Liver (tissue), 9 donors: ENCODE results near the gene PDXDC1. TPM values are rescaled to one million over a fixed set of nuclear protein-coding genes. Genes with fewer than 3 reads are reported as not detected.
"Not testable (repeated sequence)": the region's sequence is repeated elsewhere in the genome, so short reads cannot be mapped to it uniquely, and the experiment has no call there.

Source experiments
- DNase-seq: peaks from one replicate; pipeline ENCODE4 v3.0.0-alpha.2; 2017; ENCODE audit warnings: low spot score
- H3K27ac ChIP-seq, 2 donors: one replicate each; pipeline ENCODE4 v1.7.0; 2013; ENCODE audit warnings: inconsistent platforms in 2 of 2, low read length in 2 of 2, control low read depth in 1 of 2, low read depth in 1 of 2, mild to moderate bottlenecking in 1 of 2
- H3K27me3 ChIP-seq, 4 donors: one replicate each; pipeline versions ENCODE4 v1.6.1 to v1.7.0; 2013; ENCODE audit warnings: low read length in 3 of 4, inconsistent platforms in 1 of 4, mild to moderate bottlenecking in 1 of 4, moderate library complexity in 1 of 4; ENCODE audit not compliant: control insufficient read depth in 4 of 4, insufficient read depth in 4 of 4
- H3K36me3 ChIP-seq, 4 donors: one replicate each; pipeline versions ENCODE4 v1.6.1 to v1.7.0; 2013; ENCODE audit warnings: low read length in 3 of 4, mild to moderate bottlenecking in 3 of 4, low read depth in 1 of 4, moderate library complexity in 1 of 4; ENCODE audit not compliant: control insufficient read depth in 4 of 4, insufficient read depth in 3 of 4
- H3K4me1 ChIP-seq, 4 donors: one replicate each; pipeline versions ENCODE4 v1.6.1 to v1.7.0; 2013; ENCODE audit warnings: low read length in 3 of 4, mild to moderate bottlenecking in 3 of 4, moderate library complexity in 1 of 4; ENCODE audit not compliant: control insufficient read depth in 4 of 4, insufficient read depth in 4 of 4
- H3K4me3 ChIP-seq, 3 donors: one replicate each; pipeline versions ENCODE4 v1.6.1 to v1.7.0; 2013; ENCODE audit warnings: low read length in 3 of 3, control low read depth in 1 of 3, low read depth in 1 of 3, mild to moderate bottlenecking in 1 of 3
- H3K9ac ChIP-seq, 2 donors: one replicate each; pipeline ENCODE4 v1.7.0; 2013; ENCODE audit warnings: low read length in 2 of 2, mild to moderate bottlenecking in 2 of 2, moderate library complexity in 2 of 2, control low read depth in 1 of 2, low read depth in 1 of 2
- H3K9me3 ChIP-seq, 4 donors: one replicate each; pipeline versions ENCODE4 v1.6.1 to v1.7.0; 2013; ENCODE audit warnings: low read length in 3 of 4; ENCODE audit not compliant: control insufficient read depth in 4 of 4
- CTCF ChIP-seq: fragments of 150-350 bp; IDR thresholded peaks from 2 replicates; pipeline ENCODE4 v1.5.1; 2017; ENCODE audit warnings: improper control_type of control experiment, low read depth, low read length; ENCODE audit not compliant: missing input control
- HNF4G ChIP-seq: IDR thresholded peaks from 2 replicates; pipeline ENCODE4 v1.6.1; 2016; ENCODE audit warnings: antibody characterized with exemption
- RAD21 ChIP-seq, 2 donors: IDR thresholded peaks; 2 replicates each; pipeline ENCODE4 v1.6.1; 2016; ENCODE audit warnings: antibody characterized with exemption in 2 of 2, mild to moderate bottlenecking in 2 of 2
- RXRA ChIP-seq, 2 donors: IDR thresholded peaks; 2 replicates each; pipeline ENCODE4 v1.6.1; 2017 to 2018; ENCODE audit warnings: antibody characterized with exemption in 2 of 2, mild to moderate bottlenecking in 1 of 2
- SP1 ChIP-seq: IDR thresholded peaks from 2 replicates; pipeline ENCODE4 v1.6.1; 2018; ENCODE audit warnings: antibody characterized with exemption, mild to moderate bottlenecking
- WGBS: extraction: QIAGEN DNeasy Blood & Tissue Kit; methylation state at CpG from one replicate; pipeline ENCODE4 v1.1.7; 2013; 5-methylcytosine and 5-hydroxymethylcytosine counted together
- polyA plus RNA-seq, 2 donors: library from polyadenylated mRNA; stranded (reverse) in 1 of 2; unstranded in 1 of 2; fragments of 200-250 nt in 1 of 2; fragments of >200 nt in 1 of 2; fragmentation: Nextera tagmentation in 1 of 2; extraction: Ambion mirVana in 1 of 2; gene quantifications; one replicate each; pipeline versions ENCODE4 v1.2.1 to v1.2.3, GENCODE V29; 2013 to 2015
- total RNA-seq, 2 donors: library from RNA; depleted of rRNA; stranded (reverse); fragments of >200 nt; gene quantifications; one replicate each; pipeline ENCODE4 v1.2.3, GENCODE V29; 2014
- donor health status: healthy.
- donor health status: healthy.
- donor health status: healthy.
- donor health status: healthy.
- donor health status: healthy.

Gene PDXDC1
- total and polyA plus RNA-seq, 4 donors, result 44.7 to 165 (median 58.0) TPM

DNA sequence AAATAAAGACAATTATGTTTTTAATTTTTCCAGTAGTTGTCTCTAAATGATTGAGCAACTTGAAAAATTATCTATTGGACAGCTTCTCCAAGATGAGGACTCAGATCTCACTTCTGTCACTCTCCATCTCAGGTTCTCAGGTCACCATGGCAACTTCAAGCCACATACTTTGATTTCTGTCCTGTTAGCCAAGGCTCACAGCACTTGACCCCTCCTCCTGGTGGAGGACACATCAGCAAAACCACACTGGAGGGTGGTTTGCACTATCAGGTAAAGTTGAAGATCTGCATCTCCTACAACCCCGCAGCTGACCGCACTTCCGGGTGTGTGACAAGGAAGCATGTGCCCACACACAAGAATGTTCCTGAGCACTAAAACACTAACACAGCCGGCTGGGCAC is 91.1 kb downstream of the PDXDC1 start:
- 94% methylated on average over 4 of the region's 4 CpGs for WGBS
- peaks cover 10 to 35% (median 32%) of the 10 kb centered on the region in 4 donors for H3K36me3 ChIP-seq
- not testable (repeated sequence) for H3K9ac ChIP-seq, H3K27ac ChIP-seq, H3K4me1 ChIP-seq, H3K4me3 ChIP-seq, DNase-seq, H3K27me3 ChIP-seq, H3K9me3 ChIP-seq

DNA sequence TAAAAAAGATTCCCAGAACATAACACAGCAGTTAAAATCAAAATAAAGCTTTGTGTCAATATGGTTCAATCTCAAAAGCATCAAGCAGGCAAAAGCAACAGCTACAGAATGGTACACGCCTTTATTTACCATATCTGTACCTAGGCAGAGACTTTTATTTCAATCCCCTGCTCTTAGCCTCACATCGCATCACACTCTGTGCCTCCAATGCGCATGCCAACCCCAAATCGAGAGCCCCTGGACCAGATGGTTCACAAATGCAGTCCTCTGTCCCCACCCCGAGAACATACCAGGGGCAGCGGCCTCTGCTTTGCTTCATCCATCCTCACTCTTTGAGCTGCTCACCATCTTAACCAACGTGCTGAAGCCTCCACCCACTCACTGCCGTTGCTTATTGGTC is 91.9 kb downstream of the PDXDC1 start:
- peaks cover 3 to 28% (median 25%) of the 10 kb centered on the region in 4 donors for H3K36me3 ChIP-seq
- DNase-seq, H3K9me3 ChIP-seq, H3K4me1 ChIP-seq, H3K4me3 ChIP-seq, H3K9ac ChIP-seq, H3K27ac ChIP-seq, H3K27me3 ChIP-seq: not testable (repeated sequence)
- WGBS, result 95% methylated on average over 6 of the region's 8 CpGs

DNA sequence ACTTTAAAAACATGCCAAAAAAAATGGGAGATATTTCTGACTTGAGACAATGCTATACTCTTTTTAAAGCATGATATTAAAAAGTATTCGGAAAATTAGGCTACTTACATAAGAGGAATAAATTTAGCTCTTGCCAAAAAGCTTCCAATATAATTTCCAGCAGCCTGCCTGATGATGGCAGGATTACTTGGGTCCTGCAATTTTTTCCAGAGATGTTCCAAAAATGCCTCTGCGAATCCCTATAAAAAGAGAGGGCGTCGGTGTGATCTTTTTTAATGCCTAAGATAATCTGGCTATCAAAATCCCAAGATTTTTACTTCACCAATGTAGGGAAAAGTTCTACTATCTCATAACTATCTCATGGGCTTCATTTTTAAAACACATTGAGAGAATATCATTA is 96.2 kb downstream of the PDXDC1 start:
- H3K4me1 ChIP-seq, H3K9ac ChIP-seq, H3K4me3 ChIP-seq, DNase-seq, H3K27ac ChIP-seq, H3K27me3 ChIP-seq, H3K9me3 ChIP-seq: not testable (repeated sequence)
- 87% methylated on average over 4 of the region's 4 CpGs for WGBS
- H3K36me3 ChIP-seq, result peaks cover 7 to 41% (median 34%) of the 10 kb centered on the region in 4 donors

DNA sequence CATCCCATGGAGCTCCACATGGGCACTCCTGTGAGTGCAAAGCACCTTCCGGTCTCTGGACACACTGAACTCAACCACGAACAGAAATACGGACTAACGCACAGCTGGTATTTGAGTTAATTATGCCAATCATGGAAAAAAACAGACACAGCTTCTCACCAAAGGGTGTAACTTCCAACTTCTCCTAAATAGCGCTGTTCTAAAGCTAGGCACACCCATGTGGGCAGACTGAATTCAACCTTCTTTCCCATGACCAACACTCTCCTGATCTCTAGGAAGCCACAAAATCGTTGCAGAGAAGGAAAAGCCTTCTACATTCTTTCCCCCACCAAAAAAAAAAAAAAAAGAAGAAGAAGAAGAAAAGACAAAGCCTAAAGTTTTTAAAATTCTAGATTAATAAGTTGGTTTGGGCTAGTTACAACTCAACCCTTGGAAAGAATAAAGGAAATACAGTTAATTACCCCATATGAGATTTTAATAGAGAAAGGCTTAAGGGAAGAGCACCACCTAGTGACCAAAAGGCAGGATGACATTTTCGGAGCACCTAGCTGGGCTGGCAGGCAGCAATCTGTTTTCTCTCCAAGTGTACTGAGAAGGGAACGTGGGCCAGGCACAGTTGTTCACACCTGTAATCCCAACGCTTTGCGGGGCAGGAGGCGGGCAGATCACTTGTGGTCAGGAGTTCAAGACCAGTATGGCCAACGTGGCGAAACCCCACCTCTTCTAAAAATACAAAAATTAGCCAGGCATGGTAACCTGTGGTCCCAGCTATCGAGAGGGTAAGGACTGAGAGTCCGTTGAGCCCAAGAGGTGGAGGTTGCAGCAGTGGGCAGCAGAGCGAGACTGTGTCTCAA is 97.3 kb downstream of the PDXDC1 start:
- not testable (repeated sequence) for DNase-seq, H3K9me3 ChIP-seq, H3K4me1 ChIP-seq, H3K27ac ChIP-seq, H3K27me3 ChIP-seq, H3K4me3 ChIP-seq, H3K9ac ChIP-seq
- peaks cover 7 to 44% (median 35%) of the 10 kb centered on the region in 4 donors for H3K36me3 ChIP-seq
- 61% methylated on average over 15 of the region's 16 CpGs for WGBS
- TF ChIP-seq CTCF (peak; percentile 23), RAD21 (IDR thresholded peaks at IDR 0.05) (peak; percentile 41 to 64), RXRA (IDR thresholded peaks at IDR 0.05) (peak in 1 of 2 donors; percentile 35)

DNA sequence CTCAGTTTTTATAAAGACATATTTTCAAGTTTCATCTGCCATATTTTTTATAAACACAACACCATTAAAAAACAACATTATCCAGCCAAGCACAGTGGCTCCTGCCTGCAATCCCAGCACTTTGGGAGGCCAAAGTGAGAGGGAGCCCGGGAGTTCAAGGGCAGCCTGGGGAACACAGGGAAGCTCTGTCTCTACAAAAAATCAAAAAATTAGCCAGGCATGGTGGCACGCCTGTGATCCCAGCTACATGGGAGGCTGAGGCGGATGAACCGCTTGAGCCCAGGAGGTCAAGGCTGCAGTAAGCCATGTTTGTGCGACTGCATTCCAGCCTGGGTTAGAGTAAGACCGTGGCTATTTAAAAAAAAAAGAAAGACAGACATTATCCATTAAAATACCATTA is 98.3 kb downstream of the PDXDC1 start:
- TF ChIP-seq SP1 (no peak), HNF4G (no peak)
- no peaks in the 10 kb centered on the region for H3K27me3 ChIP-seq
- H3K4me1 ChIP-seq, result no peaks in the 10 kb centered on the region
- H3K9ac ChIP-seq, result no peak overlapping the region
- DNase-seq, result no peak
- H3K36me3 ChIP-seq, result peaks cover 7 to 44% (median 34%) of the 10 kb centered on the region in 4 donors
- no peaks in the 10 kb centered on the region for H3K9me3 ChIP-seq
- no peak overlapping the region for H3K27ac ChIP-seq
- 87% methylated on average over 6 of the region's 6 CpGs for WGBS
- no peak overlapping the region for H3K4me3 ChIP-seq

DNA sequence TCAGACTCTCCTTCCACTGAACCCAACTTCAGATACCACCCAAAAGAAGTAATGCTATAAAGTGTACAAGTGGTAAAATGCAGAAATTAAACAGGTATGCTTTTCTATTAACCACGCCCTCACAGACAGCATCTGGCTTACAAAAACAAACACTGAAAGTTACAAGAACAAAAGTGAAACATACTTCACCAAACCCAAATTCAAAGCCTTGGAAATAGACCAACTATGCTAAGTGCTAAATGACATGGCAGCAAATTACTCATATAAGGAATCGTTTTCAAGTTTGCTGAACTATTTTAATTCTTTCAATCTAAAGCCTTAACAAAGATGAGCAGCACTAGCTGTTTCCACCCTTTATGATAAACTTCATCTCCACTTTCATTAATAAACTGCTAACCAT is 101.3 kb downstream of the PDXDC1 start:
- not testable (repeated sequence) for H3K9ac ChIP-seq, H3K27me3 ChIP-seq, H3K4me1 ChIP-seq, DNase-seq, H3K4me3 ChIP-seq, H3K27ac ChIP-seq, H3K9me3 ChIP-seq
- peaks cover 8 to 33% (median 26%) of the 10 kb centered on the region in 4 donors for H3K36me3 ChIP-seq
- WGBS, result 85% methylated on average over 2 of the region's 2 CpGs

DNA sequence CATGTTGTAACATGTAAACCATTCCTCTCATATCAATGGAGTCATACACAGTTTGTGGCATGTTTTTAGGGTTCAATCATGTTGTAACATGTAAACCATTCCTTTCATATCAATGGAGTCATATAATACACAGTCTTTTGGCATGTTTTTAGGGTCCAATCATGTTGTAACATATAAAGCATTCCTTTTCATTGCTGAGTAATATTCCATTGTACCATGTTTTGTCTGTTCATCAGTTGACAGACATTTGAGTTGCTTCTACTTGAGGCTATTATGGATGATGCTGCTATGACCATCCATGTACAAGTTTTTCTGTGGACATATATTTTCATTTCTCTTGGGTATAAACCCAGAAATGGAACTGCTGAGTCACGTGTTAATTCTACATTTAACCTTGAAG is 106.1 kb downstream of the PDXDC1 start:
- not testable (repeated sequence) for H3K9me3 ChIP-seq, H3K9ac ChIP-seq, DNase-seq, H3K4me3 ChIP-seq, H3K4me1 ChIP-seq, H3K27me3 ChIP-seq, H3K27ac ChIP-seq
- WGBS, result 97% methylated on average over 1 of the region's 1 CpG
- H3K36me3 ChIP-seq, result peaks cover 5 to 23% (median 17%) of the 10 kb centered on the region in 4 donors
